Smooth muscle cell (in vitro differentiated cells): Measurements from ENCODE around the gene FGF18. TPM values are rescaled to one million over a fixed set of nuclear protein-coding genes. Genes with fewer than 3 reads are reported as not detected.

ENCODE experiments used
- DNase-seq: peaks from one replicate; lab custom pipeline; 2025; ENCODE audit not compliant: unreplicated experiment; lab: John Stamatoyannopoulos, UW
- H2AFZ ChIP-seq: fragments of 200-600 bp; sonication (generic); 2 replicates; pipeline ENCODE4 v1.6.0; 2016; ENCODE audit warnings: antibody characterized with exemption, low read depth, mild to moderate bottlenecking
- H3F3A ChIP-seq: fragments of 200-600 bp; sonication (generic); 2 replicates; pipeline ENCODE4 v1.6.0; 2017; ENCODE audit warnings: antibody characterized with exemption, low read depth
- H3K27ac ChIP-seq: fragments of 200-600 bp; sonication (generic); 2 replicates; pipeline ENCODE4 v1.5.1; 2016; ENCODE audit warnings: low read depth, mild to moderate bottlenecking
- H3K27me3 ChIP-seq: fragments of 200-600 bp; sonication (generic); 2 replicates; pipeline ENCODE4 v1.6.1; 2016; ENCODE audit warnings: low read depth, mild to moderate bottlenecking
- H3K36me3 ChIP-seq: fragments of 200-600 bp; sonication (generic); 2 replicates; pipeline ENCODE4 v1.5.1; 2016; ENCODE audit warnings: low read depth
- H3K4me1 ChIP-seq: fragments of 200-600 bp; sonication (generic); 2 replicates; pipeline ENCODE4 v1.5.1; 2016; ENCODE audit warnings: low read depth
- H3K4me2 ChIP-seq: fragments of 200-600 bp; sonication (generic); 2 replicates; pipeline ENCODE4 v1.6.0; 2016; ENCODE audit warnings: mild to moderate bottlenecking
- H3K4me3 ChIP-seq: fragments of 200-600 bp; sonication (generic); 2 replicates; pipeline ENCODE4 v1.5.1; 2016; ENCODE audit warnings: mild to moderate bottlenecking
- H3K79me2 ChIP-seq: fragments of 200-600 bp; sonication (generic); 2 replicates; pipeline ENCODE4 v1.6.0; 2016; ENCODE audit warnings: low read depth, mild to moderate bottlenecking
- H3K9ac ChIP-seq: fragments of 200-600 bp; sonication (generic); 2 replicates; pipeline ENCODE4 v1.6.0; 2016; ENCODE audit warnings: low read depth
- H3K9me3 ChIP-seq: fragments of 200-600 bp; sonication (generic); replicated peaks from 2 replicates; pipeline ENCODE4 v1.5.1; 2016; ENCODE audit warnings: low read depth
- H4K20me1 ChIP-seq: fragments of 200-600 bp; sonication (generic); 2 replicates; pipeline ENCODE4 v1.6.0; 2016; ENCODE audit warnings: low read depth
- WGBS: methylation state at CpG from one replicate; pipeline ENCODE4 v1.1.7; 2016; ENCODE audit warnings: low lambda C conversion rate; 5-methylcytosine and 5-hydroxymethylcytosine counted together
- polyA plus RNA-seq: library from polyadenylated mRNA; unstranded; fragments of >200 nt; fragmentation: Nextera tagmentation; extraction: Ambion mirVana; gene quantifications from 2 replicates; pipeline ENCODE4 v1.2.1, GENCODE V29; 2016
- total RNA-seq: library from RNA; depleted of rRNA; stranded (reverse); fragments of >200 nt; gene quantifications from 2 replicates; pipeline ENCODE4 v1.2.3, GENCODE V29; 2014
- TF ChIP-seq, protein P1 (sequence below): fragments of 200-600 bp; sonication (generic); IDR thresholded peaks from 2 replicates; pipeline ENCODE4 v1.5.1; 2017; ENCODE audit warnings: borderline replicate concordance, mild to moderate bottlenecking, antibody characterized with exemption; ENCODE audit not compliant: insufficient read depth, poor library complexity, severe bottlenecking

Gene FGF18
- total and polyA plus RNA-seq, 2 experiments from 2014 or later, result 0.21 TPM; not detected in 1

DNA sequence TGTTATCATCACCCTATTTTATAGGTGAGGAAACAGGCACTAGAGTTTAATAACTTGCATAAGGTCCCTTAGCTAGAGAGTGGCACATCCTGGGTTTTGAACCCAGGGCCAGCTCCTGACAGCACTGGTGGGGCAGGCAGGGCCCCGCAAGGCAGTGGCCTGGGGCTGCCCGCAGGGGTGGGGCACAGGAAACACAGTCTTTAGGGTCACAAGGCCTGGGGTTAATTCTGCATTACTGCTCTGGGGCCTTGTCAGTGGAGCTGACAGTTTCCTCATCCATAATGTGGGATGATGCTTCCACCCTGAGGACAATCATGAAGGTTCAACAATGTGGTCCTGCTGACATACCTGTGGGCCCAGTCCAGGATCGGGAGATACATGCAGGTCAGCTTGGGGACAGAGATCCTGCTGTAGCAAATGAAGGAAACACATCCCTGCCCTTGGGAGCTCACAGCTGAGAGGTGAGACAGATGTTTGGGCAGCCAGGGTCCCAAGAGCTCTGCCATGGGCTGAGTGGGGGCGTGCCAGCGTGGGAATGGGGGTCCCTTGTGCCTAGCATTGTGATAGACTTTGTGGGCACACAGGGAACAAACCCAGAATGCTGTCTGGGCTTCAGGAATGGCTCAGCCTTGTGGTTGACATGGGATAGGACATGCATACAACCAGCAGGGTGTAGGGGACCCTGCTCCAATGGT lies 14.7 kb downstream of the FGF18 start:
- Histone ChIP-seq H3K79me2 (no peaks in the 10 kb centered on the region), H3K27ac (no peak overlapping the region), H3K4me2 (no peak overlapping the region), H3K4me1 (no peaks in the 10 kb centered on the region), H3K27me3 (no peaks in the 10 kb centered on the region), H3K9me3 (no peaks in the 10 kb centered on the region), H2AFZ (no peak overlapping the region), H3F3A (no peaks in the 10 kb centered on the region), H3K4me3 (no peak overlapping the region), H3K36me3 (no peaks in the 10 kb centered on the region), H3K9ac (no peak overlapping the region), H4K20me1 (no peaks in the 10 kb centered on the region)
- DNase-seq, result no peak
- WGBS, result 91% methylated on average over 5 of the region's 5 CpGs
- TF ChIP-seq, protein P1, sequence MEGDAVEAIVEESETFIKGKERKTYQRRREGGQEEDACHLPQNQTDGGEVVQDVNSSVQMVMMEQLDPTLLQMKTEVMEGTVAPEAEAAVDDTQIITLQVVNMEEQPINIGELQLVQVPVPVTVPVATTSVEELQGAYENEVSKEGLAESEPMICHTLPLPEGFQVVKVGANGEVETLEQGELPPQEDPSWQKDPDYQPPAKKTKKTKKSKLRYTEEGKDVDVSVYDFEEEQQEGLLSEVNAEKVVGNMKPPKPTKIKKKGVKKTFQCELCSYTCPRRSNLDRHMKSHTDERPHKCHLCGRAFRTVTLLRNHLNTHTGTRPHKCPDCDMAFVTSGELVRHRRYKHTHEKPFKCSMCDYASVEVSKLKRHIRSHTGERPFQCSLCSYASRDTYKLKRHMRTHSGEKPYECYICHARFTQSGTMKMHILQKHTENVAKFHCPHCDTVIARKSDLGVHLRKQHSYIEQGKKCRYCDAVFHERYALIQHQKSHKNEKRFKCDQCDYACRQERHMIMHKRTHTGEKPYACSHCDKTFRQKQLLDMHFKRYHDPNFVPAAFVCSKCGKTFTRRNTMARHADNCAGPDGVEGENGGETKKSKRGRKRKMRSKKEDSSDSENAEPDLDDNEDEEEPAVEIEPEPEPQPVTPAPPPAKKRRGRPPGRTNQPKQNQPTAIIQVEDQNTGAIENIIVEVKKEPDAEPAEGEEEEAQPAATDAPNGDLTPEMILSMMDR, result no peak

DNA sequence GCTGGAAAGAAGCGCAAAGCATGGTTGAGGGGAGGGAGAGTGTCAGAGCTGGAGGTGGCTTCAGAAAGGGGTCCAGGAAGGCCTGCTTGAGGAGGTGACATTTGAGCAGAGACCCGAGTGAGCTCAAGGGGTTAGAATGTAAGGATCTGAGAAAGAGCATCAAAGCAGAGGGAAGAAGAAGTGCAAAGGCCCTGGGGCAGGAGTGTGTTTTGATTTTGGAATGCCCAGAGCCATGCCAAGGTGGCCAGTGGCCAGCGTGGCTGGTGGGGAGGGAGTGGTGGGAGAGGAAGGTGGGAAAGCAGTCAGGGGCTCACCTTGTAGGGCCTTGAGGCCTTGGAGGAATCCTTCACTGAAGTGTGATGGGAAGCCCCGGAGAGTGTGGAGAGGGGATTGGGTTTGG lies 15.4 kb downstream of the FGF18 start:
- Histone ChIP-seq H2AFZ (no peak overlapping the region), H3K27me3 (no peaks in the 10 kb centered on the region), H3K9me3 (no peaks in the 10 kb centered on the region), H3K36me3 (no peaks in the 10 kb centered on the region), H3K4me3 (no peak overlapping the region), H3F3A (no peaks in the 10 kb centered on the region), H3K4me1 (no peaks in the 10 kb centered on the region), H3K79me2 (no peaks in the 10 kb centered on the region), H4K20me1 (no peaks in the 10 kb centered on the region), H3K4me2 (no peak overlapping the region), H3K27ac (no peak overlapping the region), H3K9ac (no peak overlapping the region)
- TF ChIP-seq, protein P1, result no peak
- DNase-seq, result no peak
- 99% methylated on average over 4 of the region's 4 CpGs for WGBS

DNA sequence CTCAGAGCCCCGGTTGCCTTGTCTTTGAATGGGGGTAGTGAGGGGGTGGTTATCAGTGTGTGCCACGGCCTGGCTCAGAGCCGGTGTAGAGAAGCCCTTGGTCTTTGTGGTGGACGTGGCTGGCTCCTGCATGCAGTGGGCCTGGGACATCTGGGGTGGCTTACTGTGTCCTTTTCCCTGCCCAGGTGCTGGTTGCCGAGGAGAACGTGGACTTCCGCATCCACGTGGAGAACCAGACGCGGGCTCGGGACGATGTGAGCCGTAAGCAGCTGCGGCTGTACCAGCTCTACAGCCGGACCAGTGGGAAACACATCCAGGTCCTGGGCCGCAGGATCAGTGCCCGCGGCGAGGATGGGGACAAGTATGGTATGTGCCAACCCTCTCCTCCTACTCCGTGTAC lies 16.5 kb downstream of the FGF18 start:
- Histone ChIP-seq H4K20me1 (no peaks in the 10 kb centered on the region), H3K4me2 (no peak overlapping the region), H3K79me2 (no peaks in the 10 kb centered on the region), H3K4me3 (no peak overlapping the region), H2AFZ (no peak overlapping the region), H3K9ac (no peak overlapping the region), H3F3A (no peaks in the 10 kb centered on the region), H3K27ac (no peak overlapping the region), H3K36me3 (no peaks in the 10 kb centered on the region), H3K4me1 (no peaks in the 10 kb centered on the region), H3K9me3 (no peaks in the 10 kb centered on the region), H3K27me3 (no peaks in the 10 kb centered on the region)
- WGBS, result 96% methylated on average over 20 of the region's 20 CpGs
- TF ChIP-seq, protein P1, result no peak
- no peak for DNase-seq

DNA sequence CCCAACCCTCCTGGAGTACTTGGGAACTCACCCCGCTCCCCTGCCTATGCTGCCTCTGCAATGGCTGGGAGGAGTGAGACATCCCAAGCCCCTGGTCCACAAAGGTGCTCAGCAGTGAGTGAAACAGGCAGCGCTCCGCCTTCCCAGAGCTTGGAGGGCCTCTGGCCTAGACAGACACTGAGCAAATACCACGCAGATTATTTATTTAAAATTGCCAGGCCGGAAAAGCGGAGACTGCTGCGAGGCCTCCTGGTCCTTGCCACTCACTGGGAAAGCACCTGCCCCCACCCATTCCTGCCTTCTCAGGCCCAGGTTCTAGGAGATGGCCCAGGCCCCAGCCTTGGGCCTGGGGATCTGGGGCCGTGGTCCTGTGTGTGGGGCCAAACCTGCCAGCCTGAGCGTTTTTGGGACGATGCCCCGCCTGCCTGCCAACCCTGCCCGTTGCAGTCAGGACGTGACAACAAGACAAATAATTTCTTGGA lies 17.4 kb downstream of the FGF18 start:
- no peaks in the 10 kb centered on the region for H3K79me2 ChIP-seq
- TF ChIP-seq, protein P1, result no peak
- H3K9me3 ChIP-seq, result no peaks in the 10 kb centered on the region
- H3K27me3 ChIP-seq, result no peaks in the 10 kb centered on the region
- no peaks in the 10 kb centered on the region for H3K36me3 ChIP-seq
- H2AFZ ChIP-seq, result no peak overlapping the region
- H4K20me1 ChIP-seq, result no peaks in the 10 kb centered on the region
- 96% methylated on average over 13 of the region's 13 CpGs for WGBS
- H3K4me2 ChIP-seq, result no peak overlapping the region
- no peak overlapping the region for H3K9ac ChIP-seq
- H3K4me1 ChIP-seq, result no peaks in the 10 kb centered on the region
- DNase-seq, result no peak
- H3F3A ChIP-seq, result no peaks in the 10 kb centered on the region
- no peak overlapping the region for H3K4me3 ChIP-seq
- H3K27ac ChIP-seq, result no peak overlapping the region
